SJSA1 (cell line): ENCODE measurements around the gene ATP2C2. TPM values are rescaled to one million over a fixed set of nuclear protein-coding genes. Genes with fewer than 3 reads are reported as not detected.
A peak's percentile ranks its signal among the peaks of the same experiment; 100 is the strongest.

ENCODE experiments used
- DNase-seq, 2 experiments: peaks; one replicate each; pipeline ENCODE4 v3.0.0-alpha.2; 2015 to 2020; ENCODE audit warnings: low spot score in 2 of 2, low read depth in 1 of 2
- H3K27ac ChIP-seq: fragments of 250-450 bp; sonication (Bioruptor Pico); 2 replicates; pipeline ENCODE4 v1.5.1; 2020; ENCODE audit warnings: mild to moderate bottlenecking, moderate library complexity
- H3K27me3 ChIP-seq: fragments of 250-450 bp; sonication (Bioruptor Pico); replicated peaks from 2 replicates; pipeline ENCODE4 v1.5.1; 2020; ENCODE audit warnings: mild to moderate bottlenecking, moderate library complexity
- H3K36me3 ChIP-seq: fragments of 250-450 bp; sonication (Bioruptor Pico); 2 replicates; pipeline ENCODE4 v1.5.1; 2020; ENCODE audit warnings: mild to moderate bottlenecking
- H3K4me1 ChIP-seq: fragments of 250-450 bp; sonication (Bioruptor Pico); replicated peaks from 2 replicates; pipeline ENCODE4 v1.6.1; 2021; ENCODE audit warnings: mild to moderate bottlenecking
- H3K4me3 ChIP-seq: fragments of 250-450 bp; sonication (Bioruptor Pico); 2 replicates; pipeline ENCODE4 v1.5.1; 2020; ENCODE audit warnings: mild to moderate bottlenecking
- H3K9me3 ChIP-seq: fragments of 250-450 bp; sonication (Bioruptor Pico); replicated peaks from 2 replicates; pipeline ENCODE4 v1.5.1; 2020; ENCODE audit warnings: mild to moderate bottlenecking
- total RNA-seq: library from RNA; depleted of rRNA; stranded (reverse); fragments of >200 nt; shearing (Covaris generic); gene quantifications from 2 replicates; pipeline ENCODE4 v1.2.3, GENCODE V29; 2014; rRNA removed

Gene ATP2C2
- total RNA-seq, 1 experiment from 2014 or later = not detected

DNA sequence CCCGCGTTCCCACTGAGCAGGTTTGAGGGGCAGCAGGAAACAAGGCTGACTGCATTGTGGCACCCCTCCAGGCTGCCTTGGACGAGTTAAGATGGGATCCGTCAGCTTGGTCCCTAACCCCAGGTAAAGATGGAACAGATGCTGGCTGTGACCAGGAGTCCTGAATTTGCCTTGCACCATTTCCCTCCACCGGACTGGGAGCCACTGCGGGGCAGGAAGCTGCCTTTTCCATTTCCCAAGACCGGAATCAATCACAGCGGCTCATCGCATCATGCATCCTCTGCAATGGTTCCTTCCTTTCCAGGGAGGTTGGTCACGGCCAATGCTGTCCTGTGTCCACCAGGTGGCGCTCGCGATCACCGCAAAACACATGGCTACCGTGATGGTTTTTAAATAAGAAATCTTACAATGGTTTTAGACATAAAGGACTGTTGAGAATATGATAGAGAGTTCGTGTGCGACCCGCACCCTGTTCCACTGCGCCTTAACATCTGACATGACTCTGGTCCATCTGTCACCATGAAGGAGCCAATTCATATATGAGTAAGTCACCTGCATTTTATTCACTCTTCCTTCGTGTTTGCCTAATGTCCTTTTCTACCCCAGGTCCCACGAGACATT is 143.0 kb downstream of the ATP2C2 start:
- peak; percentile 81 to 82 for DNase-seq
- Histone ChIP-seq H3K9me3 (no peaks in the 10 kb centered on the region), H3K36me3 (no peaks in the 10 kb centered on the region), H3K4me3 (no peak overlapping the region), H3K27ac (no peak overlapping the region), H3K4me1 (peaks cover 43% of the 10 kb centered on the region), H3K27me3 (no peaks in the 10 kb centered on the region)

GRCh38 chr16:84511831-84512230 is 143.5 kb downstream of the ATP2C2 start:
- no peak for DNase-seq
- no peaks in the 10 kb centered on the region for H3K36me3 ChIP-seq
- no peaks in the 10 kb centered on the region for H3K27me3 ChIP-seq
- peaks cover 39% of the 10 kb centered on the region for H3K4me1 ChIP-seq
- no peaks in the 10 kb centered on the region for H3K9me3 ChIP-seq
- H3K4me3 ChIP-seq = no peak overlapping the region
- peak overlapping the region; percentile 55; the same call in 1 of the 2 replicates for H3K27ac ChIP-seq

DNA sequence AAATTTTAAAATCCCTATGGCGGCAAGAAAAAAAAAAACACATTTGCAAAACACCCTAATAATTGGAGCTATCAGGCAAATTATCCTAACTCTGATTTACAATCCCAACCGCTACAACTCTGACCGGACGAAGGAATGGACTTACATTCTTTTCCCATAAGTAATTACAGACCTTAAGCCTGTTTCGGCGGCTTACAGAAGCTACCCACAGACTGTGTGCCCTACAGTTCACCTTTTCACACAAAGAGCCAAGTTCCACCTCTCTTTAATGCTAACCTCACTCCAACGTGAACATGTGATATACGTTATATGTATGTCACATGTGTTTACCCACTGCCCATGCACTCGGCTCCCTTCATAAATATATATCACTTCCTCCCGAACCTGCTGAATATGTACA is 144.8 kb downstream of the ATP2C2 start:
- Histone ChIP-seq H3K36me3 (no peaks in the 10 kb centered on the region), H3K9me3 (no peaks in the 10 kb centered on the region), H3K4me3 (no peak overlapping the region), H3K27ac (peak overlapping the region; percentile 79), H3K4me1 (peaks cover 35% of the 10 kb centered on the region), H3K27me3 (no peaks in the 10 kb centered on the region)
- peak; percentile 71 to 76 for DNase-seq

- Histone ChIP-seq H3K4me1 (peaks cover 38% of the 10 kb centered on the region), H3K36me3 (no peaks in the 10 kb centered on the region), H3K27ac (peak overlapping the region; percentile 79), H3K27me3 (no peaks in the 10 kb centered on the region), H3K9me3 (no peaks in the 10 kb centered on the region), H3K4me3 (no peak overlapping the region)
- no peak for DNase-seq
Observed at GRCh38 chr16:84513666-84514065, 145.3 kb downstream of the ATP2C2 start.

Other genes with a start within 250 kb of the ATP2C2 start
- gene HSDL1, start 223.4 kb upstream of the ATP2C2 start, total RNA-seq = 29.0 and 36.4 TPM in 2 replicates
- not detected in 2 replicates for gene DNAAF1, start 223.2 kb upstream of the ATP2C2 start, total RNA-seq
- 16.8 and 20.5 TPM in 2 replicates for gene TAF1C, start 181.5 kb upstream of the ATP2C2 start, total RNA-seq
- gene ADAD2, start 177.4 kb upstream of the ATP2C2 start, total RNA-seq = not detected in 2 replicates
- not detected in 2 replicates for gene KCNG4, start 128.5 kb upstream of the ATP2C2 start, total RNA-seq
- 125 and 143 TPM in 2 replicates for gene WFDC1, start 73.7 kb upstream of the ATP2C2 start, total RNA-seq
- 8.2 and 8.4 TPM in 2 replicates for gene MEAK7, start 136.1 kb downstream of the ATP2C2 start, total RNA-seq
- gene COTL1, start 249.5 kb downstream of the ATP2C2 start, total RNA-seq = 455 and 520 TPM in 2 replicates